ENCODE measurements around the gene LIN7B.

LIN7B gene

GRCh38 chr19:49160450-49161189 is 46.5 kb downstream of the LIN7B start:
- ChIA-PET POLR2A (ENCODE audit: low non-redundant PET) (interaction anchor here (0.7 kb wide), 1 partner anchor 11 kb away, joined by 4 read pairs; no protein-coding TSS in a partner anchor), CTCF (interaction anchor here (0.6 kb wide), 1 partner anchor 85 kb away, joined by 3 read pairs; no protein-coding TSS in a partner anchor)
- no peak for DNase-seq (ENCODE audit: low spot score)
- no peak for TF ChIP-seq CTCF (conservative IDR thresholded peaks at IDR 0.05; ENCODE audit: low read depth)
- 0 out of 2 replicates have a peak overlapping the region, but pooled peaks have one; percentile 2 for H3K27ac ChIP-seq

- POLR2A ChIA-PET (ENCODE audit: low non-redundant PET) = interaction anchor here (0.6 kb wide), 1 partner anchor 33 kb away, joined by 3 read pairs; no protein-coding TSS in a partner anchor
- no peak for DNase-seq (ENCODE audit: low spot score)
- H3K27ac ChIP-seq = peak overlapping the region; percentile 42
- CTCF ChIA-PET = interaction anchor here (0.6 kb wide), 1 partner anchor 235 kb away, joined by 3 read pairs; no protein-coding TSS in a partner anchor
- no peak for TF ChIP-seq CTCF (conservative IDR thresholded peaks at IDR 0.05; ENCODE audit: low read depth)
Observed at GRCh38 chr19:49161987-49162386, 47.8 kb downstream of the LIN7B start.

GRCh38 chr19:49165111-49165750 is 51.1 kb downstream of the LIN7B start:
- DNase-seq (ENCODE audit: low spot score) = no peak
- no peak for TF ChIP-seq CTCF (conservative IDR thresholded peaks at IDR 0.05; ENCODE audit: low read depth)
- POLR2A ChIA-PET (ENCODE audit: low non-redundant PET) = no interaction called here
- CTCF ChIA-PET = interaction anchor here (0.7 kb wide), 1 partner anchor 50 kb away, joined by 3 read pairs; no protein-coding TSS in a partner anchor
- no peak overlapping the region for H3K27ac ChIP-seq

GRCh38 chr19:49165865-49166301 is 51.7 kb downstream of the LIN7B start:
- ChIA-PET POLR2A (ENCODE audit: low non-redundant PET) (no interaction called here), CTCF (no interaction called here)
- no peak for TF ChIP-seq CTCF (conservative IDR thresholded peaks at IDR 0.05; ENCODE audit: low read depth)
- no peak for DNase-seq (ENCODE audit: low spot score)
- H3K27ac ChIP-seq = no peak overlapping the region

- CTCF ChIA-PET = no interaction called here
- TF ChIP-seq CTCF (conservative IDR thresholded peaks at IDR 0.05; ENCODE audit: low read depth) = no peak
- H3K27ac ChIP-seq = no peak overlapping the region
- POLR2A ChIA-PET (ENCODE audit: low non-redundant PET) = no interaction called here
- DNase-seq (ENCODE audit: low spot score) = no peak
Observed at GRCh38 chr19:49167857-49168409, 53.8 kb downstream of the LIN7B start.
